NB4 (cell line): ENCODE results near the gene S100A11.

Source experiments
- DNase-seq: peaks from one replicate; pipeline ENCODE4 v3.0.0; 2010; ENCODE audit warnings: low read depth
- H3K4me3 ChIP-seq: one replicate; pipeline ENCODE4 v1.5.1; 2011; ENCODE audit warnings: mild to moderate bottlenecking, low read depth, low read length, moderate library complexity
- CTCF ChIP-seq: IDR thresholded peaks from one replicate; pipeline ENCODE4 v1.5.1; 2012; ENCODE audit warnings: low read depth, low read length
- MAX ChIP-seq: IDR thresholded peaks from 2 replicates; pipeline ENCODE4 v1.6.1; 2011; ENCODE audit warnings: low read depth, low read length
- MYC ChIP-seq: IDR thresholded peaks from 2 replicates; pipeline ENCODE4 v1.6.1; 2011; ENCODE audit warnings: low read depth, low read length
- POLR2A ChIP-seq: IDR thresholded peaks from 2 replicates; pipeline ENCODE4 v1.6.1; 2011; ENCODE audit warnings: mild to moderate bottlenecking; ENCODE audit not compliant: insufficient read length; ENCODE audit errors: extremely low read depth

S100A11 gene

GRCh38 chr1:151985768-151986167 is 51.0 kb downstream of the S100A11 start:
- TF ChIP-seq MYC = no peak
- no peak overlapping the region for H3K4me3 ChIP-seq
- DNase-seq = no peak

DNA sequence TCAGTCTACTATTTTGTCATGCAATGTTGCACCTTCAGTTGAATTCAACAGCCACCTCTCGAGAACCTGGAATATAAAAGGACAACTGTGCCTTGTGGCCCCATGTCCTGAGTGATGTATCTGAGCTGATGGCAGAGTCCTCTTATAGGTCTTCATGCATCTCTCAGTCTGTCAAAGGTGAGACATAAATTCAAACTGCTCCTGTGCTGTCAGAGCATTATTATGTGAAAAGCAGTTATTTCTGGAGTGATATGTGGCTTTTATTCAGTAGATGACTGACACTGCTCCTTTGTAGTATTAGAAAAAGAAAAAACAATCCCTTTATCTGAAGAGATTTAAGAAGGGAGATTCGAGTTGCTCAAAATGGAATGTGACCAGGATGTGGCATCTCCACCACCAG is 51.5 kb downstream of the S100A11 start:
- no peak overlapping the region for H3K4me3 ChIP-seq
- no peak for DNase-seq
- no peak for TF ChIP-seq CTCF
- TF ChIP-seq MYC = no peak
- no peak for TF ChIP-seq POLR2A
- TF ChIP-seq MAX = no peak

- DNase-seq = peak; percentile 70
- no peak overlapping the region for H3K4me3 ChIP-seq
Observed at GRCh38 chr1:151984313-151984956, 52.4 kb downstream of the S100A11 start.

More at GRCh38 chr1:151984313-151984956, 52.4 kb downstream of the S100A11 start:
- TF ChIP-seq CTCF (no peak), MYC (peak; percentile 31; the same call in 1 of the 2 replicates)
